Endothelial cell of umbilical vein (primary cell): ENCODE results near the gene ZDBF2. TPM values are rescaled to one million over a fixed set of nuclear protein-coding genes. Genes with fewer than 3 reads are reported as not detected.

Experiments
- BruUV-seq: library from RNA; stranded (reverse); fragments of 400-500 nt; replicated peaks from 2 replicates; lab custom pipeline; 2021; lab: Mats Ljungman, UMichigan
- CTCF ChIA-PET: fragments of 300-600, 350-600 bp; sonication (Branson Sonifier 250); formaldehyde crosslinking; loops from one replicate; lab custom pipeline; 2021; ENCODE audit warnings: antibody characterized with exemption, inconsistent platforms; lab: Charles Lee
- POLR2A ChIA-PET: fragments of 300-600, 350-600 bp; sonication (Branson Sonifier 250); formaldehyde crosslinking; loops from one replicate; lab custom pipeline; 2021; ENCODE audit warnings: antibody characterized with exemption, inconsistent platforms; lab: Charles Lee
- DNase-seq: peaks from one replicate; pipeline ENCODE4 v3.0.0-alpha.2; 2011; ENCODE audit warnings: low read depth, low spot score
- FAIRE-seq: peaks from 2 replicates; lab custom pipeline; 2011; peaks lifted over from hg19 to GRCh38; lab: Jason Lieb, UNC
- H2AFZ ChIP-seq: 2 replicates; pipeline ENCODE4 v1.6.0; 2012; ENCODE audit warnings: low read depth, low read length, control low read depth, inconsistent platforms
- H3K27ac ChIP-seq: 2 replicates; pipeline ENCODE4 v1.5.1; 2011; ENCODE audit warnings: low read depth, mild to moderate bottlenecking, control low read depth, low read length, moderate library complexity; ENCODE audit not compliant: insufficient read depth
- H3K27me3 ChIP-seq, 2 experiments: 2 replicates each; pipeline versions ENCODE4 v1.6.0 to v1.6.1; 2011; ENCODE audit warnings: low read length in 2 of 2, mixed read lengths in 1 of 2; ENCODE audit not compliant: control insufficient read depth in 2 of 2, insufficient read depth in 2 of 2
- H3K36me3 ChIP-seq, 2 experiments: 2 replicates in 1 of 2; 3 replicates in 1 of 2; pipeline ENCODE4 v1.5.1; 2011; ENCODE audit warnings: low read length in 2 of 2, mild to moderate bottlenecking in 1 of 2, moderate library complexity in 1 of 2; ENCODE audit not compliant: control insufficient read depth in 2 of 2, insufficient read depth in 2 of 2; ENCODE audit errors: extremely low read depth in 1 of 2
- H3K4me1 ChIP-seq: 3 replicates; pipeline ENCODE4 v1.5.1; 2011; ENCODE audit warnings: mild to moderate bottlenecking, low read length; ENCODE audit not compliant: control insufficient read depth, insufficient read depth; ENCODE audit errors: extremely low read depth
- H3K4me2 ChIP-seq: 2 replicates; pipeline ENCODE4 v1.6.1; 2011; ENCODE audit warnings: low read length, control low read depth, mixed read lengths; ENCODE audit not compliant: insufficient read depth
- H3K4me3 ChIP-seq, 3 experiments: fragments of 200-600 bp in 1 of 3; sonication (generic), shearing (Covaris generic) in 1 of 3; replicated peaks in 1 of 3; 2 replicates each; pipeline ENCODE4 v1.5.1; 2011 to 2016; ENCODE audit warnings: control low read depth in 3 of 3, low read length in 3 of 3, mild to moderate bottlenecking in 2 of 3, inconsistent platforms in 1 of 3, low read depth in 1 of 3, moderate library complexity in 1 of 3; ENCODE audit not compliant: insufficient read depth in 1 of 3
- H3K79me2 ChIP-seq: 2 replicates; pipeline ENCODE4 v1.6.0; 2012; ENCODE audit warnings: low read length, inconsistent platforms; ENCODE audit not compliant: control insufficient read depth, insufficient read depth
- H3K9ac ChIP-seq: replicated peaks from 2 replicates; pipeline ENCODE3; 2011; ENCODE audit warnings: low read length, control low read depth; ENCODE audit not compliant: insufficient read depth; ENCODE audit errors: extremely low read depth
- H3K9me1 ChIP-seq: replicated peaks from 3 replicates; pipeline ENCODE4 v1.6.0; 2011; ENCODE audit warnings: mild to moderate bottlenecking, low read length; ENCODE audit not compliant: control insufficient read depth, insufficient read depth; ENCODE audit errors: extremely low read depth
- H3K9me3 ChIP-seq: replicated peaks from 2 replicates; pipeline ENCODE4 v1.5.1; 2012; ENCODE audit warnings: low read length, inconsistent platforms; ENCODE audit not compliant: control insufficient read depth, insufficient read depth
- H4K20me1 ChIP-seq: replicated peaks from 2 replicates; pipeline ENCODE3; 2011; ENCODE audit warnings: mild to moderate bottlenecking, low read length; ENCODE audit not compliant: control insufficient read depth, insufficient read depth; ENCODE audit errors: extremely low read depth
- EZH2 ChIP-seq: IDR thresholded peaks from 2 replicates; pipeline ENCODE4 v1.6.1; 2012; ENCODE audit warnings: borderline replicate concordance, low read depth, mild to moderate bottlenecking, moderate library complexity, low read length, inconsistent platforms; ENCODE audit not compliant: severe bottlenecking
- FOS ChIP-seq: IDR thresholded peaks from 2 replicates; pipeline ENCODE4 v1.6.1; 2011; ENCODE audit warnings: mild to moderate bottlenecking, low read length, moderate library complexity, borderline replicate concordance; ENCODE audit not compliant: insufficient read depth
- GATA2 ChIP-seq: IDR thresholded peaks from 2 replicates; pipeline ENCODE4 v1.7.0; 2011; ENCODE audit warnings: low read depth, mild to moderate bottlenecking, moderate library complexity, mixed read lengths, low read length; ENCODE audit not compliant: insufficient read length, insufficient read depth
- JUN ChIP-seq: IDR thresholded peaks from 2 replicates; pipeline ENCODE4 v1.6.1; 2011; ENCODE audit warnings: borderline replicate concordance, low read depth; ENCODE audit not compliant: insufficient read length, insufficient read depth
- MYC ChIP-seq: IDR thresholded peaks from one replicate; pipeline ENCODE4 v1.6.1; 2011; ENCODE audit warnings: mild to moderate bottlenecking, low read depth, low read length
- POLR2A ChIP-seq: IDR thresholded peaks from 2 replicates; pipeline ENCODE4 v1.6.1; 2012; ENCODE audit warnings: low read depth, mild to moderate bottlenecking, control low read depth, low read length
- POLR2AphosphoS5 ChIP-seq: IDR thresholded peaks from 2 replicates; pipeline ENCODE4 v1.6.1; 2012; ENCODE audit warnings: low read depth, mild to moderate bottlenecking, control low read depth, low read length, moderate library complexity; ENCODE audit not compliant: insufficient read depth
- dilution Hi-C: fragments of 300-500 bp; cut with MboI; formaldehyde crosslinking; loops from one replicate; pipeline ENCODE4 v1.15.0; 2019; ENCODE audit warnings: low sequenced_read_pairs; ENCODE audit not compliant: extremely low pct_ligation_motif_present
- intact Hi-C: fragments of 100-400 bp; cut with micrococcal nuclease; formaldehyde crosslinking; loops from one replicate; pipeline ENCODE4 v1.10.0; 2022
- polyA plus RNA-seq, 4 experiments: library from polyadenylated mRNA; depleted of rRNA in 3 of 4; stranded (reverse) in 3 of 4; unstranded in 1 of 4; fragments of >200 nt; gene quantifications; 2 replicates each; pipeline versions ENCODE4 v1.2.1 to v1.2.3, GENCODE V29; 2011 to 2012; ENCODE audit warnings: missing spikeins in 1 of 4
- total RNA-seq: library from RNA; stranded (reverse); gene quantifications from 2 replicates; pipeline ENCODE4 v1.2.3, GENCODE V29; 2021
- TF ChIP-seq, protein P1 (sequence below), 2 donors: IDR thresholded peaks; 1 replicate in 1 of 2; 2 replicates in 1 of 2; pipeline ENCODE4 v1.5.1; 2011; ENCODE audit warnings: low read length in 2 of 2, mild to moderate bottlenecking in 2 of 2, moderate library complexity in 2 of 2, control low read depth in 1 of 2, inconsistent platforms in 1 of 2, low read depth in 1 of 2; ENCODE audit not compliant: insufficient read depth in 1 of 2; ENCODE audit errors: extremely low read depth in 1 of 2
- TF ChIP-seq, protein P2 (sequence below): IDR thresholded peaks from 2 replicates; pipeline ENCODE4 v1.6.1; 2011; ENCODE audit not compliant: insufficient read depth, insufficient read length

The ZDBF2 gene
- total and polyA plus RNA-seq, 2 donors (not counting 3 experiments of a cell fraction or from before 2014, with no cell fraction given) = 1.3 to 9.6 TPM

DNA sequence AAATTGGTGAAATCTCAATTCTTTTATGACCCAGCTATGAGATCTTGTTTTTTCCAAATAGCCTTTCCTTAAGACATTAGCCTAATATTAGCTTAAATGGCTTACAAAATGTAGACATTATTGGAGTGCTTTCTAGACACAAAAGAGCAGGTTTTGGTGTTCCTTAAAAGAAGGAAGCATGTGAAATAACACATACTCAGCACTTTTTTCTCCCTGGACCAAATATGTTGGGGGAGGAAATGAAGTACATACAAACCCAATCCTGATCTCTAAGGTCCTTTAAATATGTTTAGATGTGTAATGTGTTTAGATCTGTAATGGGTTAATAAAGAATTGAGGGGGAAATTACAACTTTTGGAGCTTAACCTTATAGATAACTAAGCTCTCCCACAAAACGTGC is 3.4 kb upstream of the ZDBF2 start:
- intact Hi-C loops = no loop called here
- H4K20me1 ChIP-seq = no peaks in the 10 kb centered on the region
- ChIA-PET POLR2A (no interaction called here), CTCF (interaction anchor here (0.8 to 1.3 kb wide), 2 partner anchors 9 to 38 kb away, joined by 3 read pairs; no protein-coding TSS in a partner anchor)
- dilution Hi-C loops = no loop called here
- no TSS peak for BruUV-seq
- no peak for FAIRE-seq
- H3K36me3 ChIP-seq = no peaks in the 10 kb centered on the region
- H3K9me3 ChIP-seq = no peaks in the 10 kb centered on the region
- H3K27ac ChIP-seq = no peak overlapping the region
- H3K4me3 ChIP-seq = no peak overlapping the region
- H3K9ac ChIP-seq = no peak overlapping the region
- peaks cover 14% of the 10 kb centered on the region for H3K4me1 ChIP-seq
- H3K79me2 ChIP-seq = peaks cover 7% of the 10 kb centered on the region
- peaks cover 33 to 79% of the 10 kb centered on the region in 2 experiments for H3K27me3 ChIP-seq
- no peak for TF ChIP-seq GATA2
- TF ChIP-seq POLR2A = no peak
- TF ChIP-seq, protein P1, sequence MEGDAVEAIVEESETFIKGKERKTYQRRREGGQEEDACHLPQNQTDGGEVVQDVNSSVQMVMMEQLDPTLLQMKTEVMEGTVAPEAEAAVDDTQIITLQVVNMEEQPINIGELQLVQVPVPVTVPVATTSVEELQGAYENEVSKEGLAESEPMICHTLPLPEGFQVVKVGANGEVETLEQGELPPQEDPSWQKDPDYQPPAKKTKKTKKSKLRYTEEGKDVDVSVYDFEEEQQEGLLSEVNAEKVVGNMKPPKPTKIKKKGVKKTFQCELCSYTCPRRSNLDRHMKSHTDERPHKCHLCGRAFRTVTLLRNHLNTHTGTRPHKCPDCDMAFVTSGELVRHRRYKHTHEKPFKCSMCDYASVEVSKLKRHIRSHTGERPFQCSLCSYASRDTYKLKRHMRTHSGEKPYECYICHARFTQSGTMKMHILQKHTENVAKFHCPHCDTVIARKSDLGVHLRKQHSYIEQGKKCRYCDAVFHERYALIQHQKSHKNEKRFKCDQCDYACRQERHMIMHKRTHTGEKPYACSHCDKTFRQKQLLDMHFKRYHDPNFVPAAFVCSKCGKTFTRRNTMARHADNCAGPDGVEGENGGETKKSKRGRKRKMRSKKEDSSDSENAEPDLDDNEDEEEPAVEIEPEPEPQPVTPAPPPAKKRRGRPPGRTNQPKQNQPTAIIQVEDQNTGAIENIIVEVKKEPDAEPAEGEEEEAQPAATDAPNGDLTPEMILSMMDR (IDR thresholded peaks at IDR 0.05; ENCODE audit: extremely low read depth in 1 of 2, insufficient read depth in 1 of 2, low read depth in 1 of 2, low read length in 2 of 2) = no peak
- no peak for TF ChIP-seq MYC
- no peak for TF ChIP-seq FOS
- no peak for TF ChIP-seq POLR2AphosphoS5
- TF ChIP-seq EZH2 = no peak
- TF ChIP-seq, protein P2, sequence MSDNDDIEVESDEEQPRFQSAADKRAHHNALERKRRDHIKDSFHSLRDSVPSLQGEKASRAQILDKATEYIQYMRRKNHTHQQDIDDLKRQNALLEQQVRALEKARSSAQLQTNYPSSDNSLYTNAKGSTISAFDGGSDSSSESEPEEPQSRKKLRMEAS = no peak
- no peak for TF ChIP-seq JUN
- no peak for DNase-seq
- H2AFZ ChIP-seq = no peak overlapping the region
- no peak overlapping the region for H3K4me2 ChIP-seq
- H3K9me1 ChIP-seq = no peaks in the 10 kb centered on the region
